Liver (tissue), 9 donors: ENCODE measurements around the gene TOR4A. TPM values are rescaled to one million over a fixed set of nuclear protein-coding genes. Genes with fewer than 3 reads are reported as not detected.
A peak's percentile ranks its signal among the peaks of the same experiment; 100 is the strongest.

Source experiments
- DNase-seq: peaks from one replicate; pipeline ENCODE4 v3.0.0-alpha.2; 2017; ENCODE audit warnings: low spot score
- H3K27ac ChIP-seq, 2 donors: one replicate each; pipeline ENCODE4 v1.7.0; 2013; ENCODE audit warnings: inconsistent platforms in 2 of 2, low read length in 2 of 2, control low read depth in 1 of 2, low read depth in 1 of 2, mild to moderate bottlenecking in 1 of 2
- H3K27me3 ChIP-seq, 4 donors: one replicate each; pipeline versions ENCODE4 v1.6.1 to v1.7.0; 2013; ENCODE audit warnings: low read length in 3 of 4, inconsistent platforms in 1 of 4, mild to moderate bottlenecking in 1 of 4, moderate library complexity in 1 of 4; ENCODE audit not compliant: control insufficient read depth in 4 of 4, insufficient read depth in 4 of 4
- H3K36me3 ChIP-seq, 4 donors: one replicate each; pipeline versions ENCODE4 v1.6.1 to v1.7.0; 2013; ENCODE audit warnings: low read length in 3 of 4, mild to moderate bottlenecking in 3 of 4, low read depth in 1 of 4, moderate library complexity in 1 of 4; ENCODE audit not compliant: control insufficient read depth in 4 of 4, insufficient read depth in 3 of 4
- H3K4me1 ChIP-seq, 4 donors: one replicate each; pipeline versions ENCODE4 v1.6.1 to v1.7.0; 2013; ENCODE audit warnings: low read length in 3 of 4, mild to moderate bottlenecking in 3 of 4, moderate library complexity in 1 of 4; ENCODE audit not compliant: control insufficient read depth in 4 of 4, insufficient read depth in 4 of 4
- H3K4me3 ChIP-seq, 3 donors: one replicate each; pipeline versions ENCODE4 v1.6.1 to v1.7.0; 2013; ENCODE audit warnings: low read length in 3 of 3, control low read depth in 1 of 3, low read depth in 1 of 3, mild to moderate bottlenecking in 1 of 3
- H3K9ac ChIP-seq, 2 donors: one replicate each; pipeline ENCODE4 v1.7.0; 2013; ENCODE audit warnings: low read length in 2 of 2, mild to moderate bottlenecking in 2 of 2, moderate library complexity in 2 of 2, control low read depth in 1 of 2, low read depth in 1 of 2
- H3K9me3 ChIP-seq, 4 donors: one replicate each; pipeline versions ENCODE4 v1.6.1 to v1.7.0; 2013; ENCODE audit warnings: low read length in 3 of 4; ENCODE audit not compliant: control insufficient read depth in 4 of 4
- ATF3 ChIP-seq: IDR thresholded peaks from 2 replicates; pipeline ENCODE4 v1.6.1; 2016; ENCODE audit warnings: antibody characterized with exemption
- CTCF ChIP-seq: fragments of 150-350 bp; IDR thresholded peaks from 2 replicates; pipeline ENCODE4 v1.5.1; 2017; ENCODE audit warnings: improper control_type of control experiment, low read depth, low read length; ENCODE audit not compliant: missing input control
- EGR1 ChIP-seq, 2 donors: IDR thresholded peaks; 2 replicates each; pipeline ENCODE4 v1.6.1; 2016 to 2018; ENCODE audit warnings: antibody characterized with exemption in 2 of 2, low read depth in 2 of 2
- FOXA1 ChIP-seq: IDR thresholded peaks from 2 replicates; pipeline ENCODE4 v1.6.1; 2016; ENCODE audit warnings: antibody characterized with exemption
- GABPA ChIP-seq, 2 donors: IDR thresholded peaks in 1 of 2; conservative IDR thresholded peaks in 1 of 2; 2 replicates each; pipeline ENCODE4 v1.6.1; 2016; ENCODE audit warnings: antibody characterized with exemption in 2 of 2, mild to moderate bottlenecking in 1 of 2, moderate library complexity in 1 of 2
- HNF4A ChIP-seq, 2 donors: conservative IDR thresholded peaks; 2 replicates each; pipeline ENCODE4 v1.6.1; 2016; ENCODE audit warnings: antibody characterized with exemption in 2 of 2, mild to moderate bottlenecking in 2 of 2
- HNF4G ChIP-seq: IDR thresholded peaks from 2 replicates; pipeline ENCODE4 v1.6.1; 2016; ENCODE audit warnings: antibody characterized with exemption
- JUND ChIP-seq, 2 donors: IDR thresholded peaks; 2 replicates each; pipeline ENCODE4 v1.6.1; 2016; ENCODE audit warnings: antibody characterized with exemption in 2 of 2
- MAX ChIP-seq: IDR thresholded peaks from 2 replicates; pipeline ENCODE4 v1.6.1; 2016; ENCODE audit warnings: antibody characterized with exemption
- NR2F2 ChIP-seq: IDR thresholded peaks from 2 replicates; pipeline ENCODE4 v1.6.1; 2016; ENCODE audit warnings: antibody characterized with exemption
- RAD21 ChIP-seq, 2 donors: IDR thresholded peaks; 2 replicates each; pipeline ENCODE4 v1.6.1; 2016; ENCODE audit warnings: antibody characterized with exemption in 2 of 2, mild to moderate bottlenecking in 2 of 2
- REST ChIP-seq: IDR thresholded peaks from 2 replicates; pipeline ENCODE4 v1.6.1; 2016; ENCODE audit warnings: antibody characterized with exemption, mild to moderate bottlenecking
- RXRA ChIP-seq, 2 donors: IDR thresholded peaks; 2 replicates each; pipeline ENCODE4 v1.6.1; 2017 to 2018; ENCODE audit warnings: antibody characterized with exemption in 2 of 2, mild to moderate bottlenecking in 1 of 2
- SP1 ChIP-seq: IDR thresholded peaks from 2 replicates; pipeline ENCODE4 v1.6.1; 2018; ENCODE audit warnings: antibody characterized with exemption, mild to moderate bottlenecking
- TAF1 ChIP-seq: conservative IDR thresholded peaks from 2 replicates; pipeline ENCODE4 v1.6.1; 2016; ENCODE audit warnings: antibody characterized with exemption, mild to moderate bottlenecking
- YY1 ChIP-seq: IDR thresholded peaks from 2 replicates; pipeline ENCODE4 v1.6.1; 2016; ENCODE audit warnings: antibody characterized with exemption, mild to moderate bottlenecking
- ZBTB33 ChIP-seq: IDR thresholded peaks from 2 replicates; pipeline ENCODE4 v1.6.1; 2016; ENCODE audit warnings: antibody characterized with exemption
- WGBS: extraction: QIAGEN DNeasy Blood & Tissue Kit; methylation state at CpG from one replicate; pipeline ENCODE4 v1.1.7; 2013; 5-methylcytosine and 5-hydroxymethylcytosine counted together
- polyA plus RNA-seq, 2 donors: library from polyadenylated mRNA; stranded (reverse) in 1 of 2; unstranded in 1 of 2; fragments of 200-250 nt in 1 of 2; fragments of >200 nt in 1 of 2; fragmentation: Nextera tagmentation in 1 of 2; extraction: Ambion mirVana in 1 of 2; gene quantifications; one replicate each; pipeline versions ENCODE4 v1.2.1 to v1.2.3, GENCODE V29; 2013 to 2015
- total RNA-seq, 2 donors: library from RNA; depleted of rRNA; stranded (reverse); fragments of >200 nt; gene quantifications; one replicate each; pipeline ENCODE4 v1.2.3, GENCODE V29; 2014
- donor health status: healthy.
- donor health status: healthy.
- donor health status: healthy.
- donor health status: healthy.
- donor health status: healthy.

The TOR4A gene
- total and polyA plus RNA-seq, 4 donors = 0.35 to 5.1 (median 4.3) TPM

- Histone ChIP-seq H3K9ac (no peak overlapping the region), H3K4me3 (no peak overlapping the region), H3K27me3 (no peaks in the 10 kb centered on the region), H3K4me1 (peaks cover 3 to 12% (median 6%) of the 10 kb centered on the region in 4 donors), H3K9me3 (no peaks in the 10 kb centered on the region), H3K36me3 (no peaks in the 10 kb centered on the region), H3K27ac (no peak overlapping the region)
- 93% methylated on average over 19 of the region's 19 CpGs for WGBS
- DNase-seq = peak; percentile 33
- TF ChIP-seq TAF1 (no peak), CTCF (no peak), GABPA (IDR thresholded peaks at IDR 0.05 in 1 of 2, conservative IDR thresholded peaks at IDR 0.05 in 1 of 2) (no peak), YY1 (no peak), HNF4G (no peak), HNF4A (conservative IDR thresholded peaks at IDR 0.05) (no peak), ATF3 (no peak), EGR1 (IDR thresholded peaks at IDR 0.05; ENCODE audit: low read depth in 2 of 2) (no peak), ZBTB33 (no peak), RAD21 (IDR thresholded peaks at IDR 0.05) (no peak), JUND (IDR thresholded peaks at IDR 0.05) (no peak), FOXA1 (no peak), MAX (no peak), NR2F2 (no peak), RXRA (IDR thresholded peaks at IDR 0.05) (no peak), SP1 (no peak), REST (no peak)
Observed at GRCh38 chr9:137317021-137317717, 39.6 kb downstream of the TOR4A start.
